Measurements from ENCODE around the gene NAPSA. TPM values are rescaled to one million over a fixed set of nuclear protein-coding genes. Genes with fewer than 3 reads are reported as not detected.
"Not testable (repeated sequence)": the region's sequence is repeated elsewhere in the genome, so short reads cannot be mapped to it uniquely, and the experiment has no call there.

NAPSA gene
- total RNA-seq, 3 donors from 2014 or later (not counting 1 experiment from before 2014, with no cell fraction given), result 0.94 to 1.3 (median 0.95) TPM

GRCh38 chr19:50341091-50341564 lies 24.3 kb downstream of the NAPSA start:
- intact Hi-C loops (cut with micrococcal nuclease), result no loop called here
- WGBS (ENCODE audit: insufficient coverage), result 65% methylated on average over 3 of the region's 3 CpGs
- ATAC-seq (peak in 1 of 3 donors; percentile 42), DNase-seq (no peak)
- peaks cover 3 to 8% of the 10 kb centered on the region in 2 donors for H3K27me3 Mint-ChIP-seq (ENCODE audit: low read depth in 2 of 2)
- Histone ChIP-seq H3K4me1 (ENCODE audit: control insufficient read depth, insufficient read depth, low read length) (peaks cover 9% of the 10 kb centered on the region), H3K27ac (ENCODE audit: low read length) (no peak overlapping the region), H3K9me3 (ENCODE audit: control insufficient read depth, insufficient read depth, low read length) (peaks cover 2% of the 10 kb centered on the region), H3K36me3 (ENCODE audit: control insufficient read depth, insufficient read depth, low read length) (no peaks in the 10 kb centered on the region), H3K27me3 (ENCODE audit: control insufficient read depth, insufficient read depth, low read length) (no peaks in the 10 kb centered on the region), H3K4me3 (ENCODE audit: low read length) (no peak overlapping the region)
- H3K27ac Mint-ChIP-seq, result no peak overlapping the region
- TF ChIP-seq CTCF (IDR thresholded peaks at IDR 0.05), result no peak
- H3K9me3 Mint-ChIP-seq, result no peaks in the 10 kb centered on the region
- H3K36me3 Mint-ChIP-seq, result no peaks in the 10 kb centered on the region
- no peak overlapping the region for H3K4me3 Mint-ChIP-seq
- no peaks in the 10 kb centered on the region for H3K4me1 Mint-ChIP-seq

GRCh38 chr19:50340331-50340730 lies 25.1 kb downstream of the NAPSA start:
- Histone ChIP-seq H3K4me1 (ENCODE audit: control insufficient read depth, insufficient read depth, low read length) (peaks cover 5% of the 10 kb centered on the region), H3K27ac (ENCODE audit: low read length) (no peak overlapping the region), H3K27me3 (ENCODE audit: control insufficient read depth, insufficient read depth, low read length) (no peaks in the 10 kb centered on the region), H3K9me3 (ENCODE audit: control insufficient read depth, insufficient read depth, low read length) (peaks cover 2% of the 10 kb centered on the region), H3K36me3 (ENCODE audit: control insufficient read depth, insufficient read depth, low read length) (no peaks in the 10 kb centered on the region), H3K4me3 (ENCODE audit: low read length) (no peak overlapping the region)
- H3K27me3 Mint-ChIP-seq (ENCODE audit: low read depth in 2 of 2), result peaks cover 8 to 15% of the 10 kb centered on the region in 2 donors
- DNase-seq (no peak), ATAC-seq (no peak)
- intact Hi-C loops (cut with micrococcal nuclease), result no loop called here
- no peak overlapping the region for H3K4me3 Mint-ChIP-seq
- H3K36me3 Mint-ChIP-seq, result no peaks in the 10 kb centered on the region
- no peak for TF ChIP-seq CTCF (IDR thresholded peaks at IDR 0.05)
- H3K9me3 Mint-ChIP-seq, result no peaks in the 10 kb centered on the region
- H3K4me1 Mint-ChIP-seq, result peaks cover 0 to 3% of the 10 kb centered on the region in 2 donors
- H3K27ac Mint-ChIP-seq, result no peak overlapping the region

GRCh38 chr19:50337031-50337430 lies 28.4 kb downstream of the NAPSA start:
- peaks cover 9 to 28% of the 10 kb centered on the region in 2 donors for H3K4me1 Mint-ChIP-seq
- H3K4me3 ChIP-seq (ENCODE audit: low read length); H3K36me3 ChIP-seq (ENCODE audit: control insufficient read depth, insufficient read depth, low read length); H3K27ac Mint-ChIP-seq; H3K9me3 ChIP-seq (ENCODE audit: control insufficient read depth, insufficient read depth, low read length); H3K9me3 Mint-ChIP-seq; H3K36me3 Mint-ChIP-seq; DNase-seq; ATAC-seq; H3K4me3 Mint-ChIP-seq; intact Hi-C loops (cut with micrococcal nuclease); H3K27ac ChIP-seq (ENCODE audit: low read length): not testable (repeated sequence)
- H3K27me3 Mint-ChIP-seq (ENCODE audit: low read depth in 2 of 2), result peaks cover 20 to 26% of the 10 kb centered on the region in 2 donors
- WGBS (ENCODE audit: insufficient coverage), result 82% methylated on average over 5 of the region's 6 CpGs
- H3K4me1 ChIP-seq (ENCODE audit: control insufficient read depth, insufficient read depth, low read length), result peaks cover 29% of the 10 kb centered on the region
- H3K27me3 ChIP-seq (ENCODE audit: control insufficient read depth, insufficient read depth, low read length), result peaks cover 10% of the 10 kb centered on the region

- DNase-seq, result no peak
- 95% methylated on average over 12 of the region's 12 CpGs for WGBS (ENCODE audit: insufficient coverage)
- Mint-ChIP-seq H3K4me1 (peaks cover 30 to 49% of the 10 kb centered on the region in 2 donors), H3K9me3 (no peaks in the 10 kb centered on the region), H3K27ac (peak overlapping the region in 1 of 2 donors; percentile 83), H3K27me3 (ENCODE audit: low read depth in 2 of 2) (peaks cover 38 to 42% of the 10 kb centered on the region in 2 donors), H3K36me3 (peaks cover 6% of the 10 kb centered on the region), H3K4me3 (peak overlapping the region; percentile 69)
- no peak overlapping the region for H3K4me3 ChIP-seq (ENCODE audit: low read length)
- H3K27me3 ChIP-seq (ENCODE audit: control insufficient read depth, insufficient read depth, low read length), result peaks cover 21% of the 10 kb centered on the region
- H3K36me3 ChIP-seq (ENCODE audit: control insufficient read depth, insufficient read depth, low read length), result no peaks in the 10 kb centered on the region
- no peak for TF ChIP-seq CTCF (IDR thresholded peaks at IDR 0.05)
- ATAC-seq, result no peak
- no peak overlapping the region for H3K27ac ChIP-seq (ENCODE audit: low read length)
- peaks cover 4% of the 10 kb centered on the region for H3K9me3 ChIP-seq (ENCODE audit: control insufficient read depth, insufficient read depth, low read length)
- H3K4me1 ChIP-seq (ENCODE audit: control insufficient read depth, insufficient read depth, low read length), result peaks cover 45% of the 10 kb centered on the region
- intact Hi-C loops (cut with micrococcal nuclease), result no loop called here
Observed at GRCh38 chr19:50334741-50335421, 30.6 kb downstream of the NAPSA start.

All from natural killer cell (primary cell).